ENCODE measurements around the gene KCNG4. TPM values are rescaled to one million over a fixed set of nuclear protein-coding genes. Genes with fewer than 3 reads are reported as not detected.

The KCNG4 gene
- total and polyA plus RNA-seq, 10 of the 15 experiments (the other 5 are each of a cell fraction or from before 2014, with no cell fraction given), result not detected

- TF ChIP-seq, protein P1, sequence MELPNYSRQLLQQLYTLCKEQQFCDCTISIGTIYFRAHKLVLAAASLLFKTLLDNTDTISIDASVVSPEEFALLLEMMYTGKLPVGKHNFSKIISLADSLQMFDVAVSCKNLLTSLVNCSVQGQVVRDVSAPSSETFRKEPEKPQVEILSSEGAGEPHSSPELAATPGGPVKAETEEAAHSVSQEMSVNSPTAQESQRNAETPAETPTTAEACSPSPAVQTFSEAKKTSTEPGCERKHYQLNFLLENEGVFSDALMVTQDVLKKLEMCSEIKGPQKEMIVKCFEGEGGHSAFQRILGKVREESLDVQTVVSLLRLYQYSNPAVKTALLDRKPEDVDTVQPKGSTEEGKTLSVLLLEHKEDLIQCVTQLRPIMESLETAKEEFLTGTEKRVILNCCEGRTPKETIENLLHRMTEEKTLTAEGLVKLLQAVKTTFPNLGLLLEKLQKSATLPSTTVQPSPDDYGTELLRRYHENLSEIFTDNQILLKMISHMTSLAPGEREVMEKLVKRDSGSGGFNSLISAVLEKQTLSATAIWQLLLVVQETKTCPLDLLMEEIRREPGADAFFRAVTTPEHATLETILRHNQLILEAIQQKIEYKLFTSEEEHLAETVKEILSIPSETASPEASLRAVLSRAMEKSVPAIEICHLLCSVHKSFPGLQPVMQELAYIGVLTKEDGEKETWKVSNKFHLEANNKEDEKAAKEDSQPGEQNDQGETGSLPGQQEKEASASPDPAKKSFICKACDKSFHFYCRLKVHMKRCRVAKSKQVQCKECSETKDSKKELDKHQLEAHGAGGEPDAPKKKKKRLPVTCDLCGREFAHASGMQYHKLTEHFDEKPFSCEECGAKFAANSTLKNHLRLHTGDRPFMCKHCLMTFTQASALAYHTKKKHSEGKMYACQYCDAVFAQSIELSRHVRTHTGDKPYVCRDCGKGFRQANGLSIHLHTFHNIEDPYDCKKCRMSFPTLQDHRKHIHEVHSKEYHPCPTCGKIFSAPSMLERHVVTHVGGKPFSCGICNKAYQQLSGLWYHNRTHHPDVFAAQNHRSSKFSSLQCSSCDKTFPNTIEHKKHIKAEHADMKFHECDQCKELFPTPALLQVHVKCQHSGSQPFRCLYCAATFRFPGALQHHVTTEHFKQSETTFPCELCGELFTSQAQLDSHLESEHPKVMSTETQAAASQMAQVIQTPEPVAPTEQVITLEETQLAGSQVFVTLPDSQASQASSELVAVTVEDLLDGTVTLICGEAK (IDR thresholded peaks at IDR 0.05; ENCODE audit: borderline replicate concordance), result no peak
- TF ChIP-seq, protein P2, sequence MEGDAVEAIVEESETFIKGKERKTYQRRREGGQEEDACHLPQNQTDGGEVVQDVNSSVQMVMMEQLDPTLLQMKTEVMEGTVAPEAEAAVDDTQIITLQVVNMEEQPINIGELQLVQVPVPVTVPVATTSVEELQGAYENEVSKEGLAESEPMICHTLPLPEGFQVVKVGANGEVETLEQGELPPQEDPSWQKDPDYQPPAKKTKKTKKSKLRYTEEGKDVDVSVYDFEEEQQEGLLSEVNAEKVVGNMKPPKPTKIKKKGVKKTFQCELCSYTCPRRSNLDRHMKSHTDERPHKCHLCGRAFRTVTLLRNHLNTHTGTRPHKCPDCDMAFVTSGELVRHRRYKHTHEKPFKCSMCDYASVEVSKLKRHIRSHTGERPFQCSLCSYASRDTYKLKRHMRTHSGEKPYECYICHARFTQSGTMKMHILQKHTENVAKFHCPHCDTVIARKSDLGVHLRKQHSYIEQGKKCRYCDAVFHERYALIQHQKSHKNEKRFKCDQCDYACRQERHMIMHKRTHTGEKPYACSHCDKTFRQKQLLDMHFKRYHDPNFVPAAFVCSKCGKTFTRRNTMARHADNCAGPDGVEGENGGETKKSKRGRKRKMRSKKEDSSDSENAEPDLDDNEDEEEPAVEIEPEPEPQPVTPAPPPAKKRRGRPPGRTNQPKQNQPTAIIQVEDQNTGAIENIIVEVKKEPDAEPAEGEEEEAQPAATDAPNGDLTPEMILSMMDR (IDR thresholded peaks at IDR 0.05 in 2 of 3, conservative IDR thresholded peaks at IDR 0.05 in 1 of 3; ENCODE audit: control insufficient read depth in 2 of 3, extremely low read depth in 1 of 3, insufficient read depth in 1 of 3, low read depth in 3 of 3, low read length in 3 of 3), result no peak
- no peak for TF ChIP-seq IKZF1 (conservative IDR thresholded peaks at IDR 0.05)
- no peak for TF ChIP-seq TCF12 (IDR thresholded peaks at IDR 0.05; ENCODE audit: low read depth, low read length)
- TF ChIP-seq ASH2L (IDR thresholded peaks at IDR 0.05; ENCODE audit: borderline replicate concordance, low read depth), result no peak
- no peak for TF ChIP-seq ZBTB11 (CRISPR knock-in tag; IDR thresholded peaks at IDR 0.05)
These were observed 14.2 kb upstream of the KCNG4 start (continued) for GRCh38 chr16:84254062-84254461.

Measured in GM12878 (cell line).